ENCODE results near the gene ACSS1.

Gene ACSS1

DNA sequence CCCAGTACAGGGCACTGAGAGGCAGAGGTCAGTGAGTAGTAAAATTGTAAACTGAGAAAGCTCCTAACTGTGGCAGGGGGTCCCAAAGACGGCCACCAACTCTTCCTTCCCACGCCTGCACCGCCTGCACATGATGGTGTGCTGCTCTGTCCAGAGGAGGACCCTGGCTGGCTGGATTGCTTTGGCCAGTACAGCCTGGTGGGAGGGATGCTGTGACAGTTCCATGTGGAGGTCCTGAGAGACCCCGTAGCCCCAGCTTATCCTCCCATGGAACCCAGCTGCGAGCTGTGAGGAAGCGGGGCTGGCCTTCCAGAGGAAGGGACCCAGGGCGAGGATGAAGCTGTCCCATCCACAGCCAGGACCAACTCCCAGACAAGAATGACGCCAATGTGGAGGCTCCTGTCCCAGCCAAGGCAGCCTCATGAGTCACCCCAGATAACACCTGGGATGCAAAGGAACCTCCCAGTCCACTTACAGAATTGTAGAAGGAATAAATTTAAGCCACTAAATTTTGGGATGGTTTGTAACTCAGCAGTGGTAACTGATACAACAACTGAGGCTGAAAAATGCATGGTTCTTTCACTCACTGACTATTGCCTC lies 2.0 kb upstream of the ACSS1 start:
- no peak for DNase-seq (ENCODE audit: low read depth)
- TF ChIP-seq CTCF (IDR thresholded peaks at IDR 0.05; ENCODE audit: low read depth, low read length, missing control alignments) = no peak
- in situ Hi-C loops (cut with HindIII; ENCODE audit: low sequenced_read_pairs) = no loop called here
- no peak overlapping the region for H3K4me3 ChIP-seq (ENCODE audit: low read depth, low read length)

DNA sequence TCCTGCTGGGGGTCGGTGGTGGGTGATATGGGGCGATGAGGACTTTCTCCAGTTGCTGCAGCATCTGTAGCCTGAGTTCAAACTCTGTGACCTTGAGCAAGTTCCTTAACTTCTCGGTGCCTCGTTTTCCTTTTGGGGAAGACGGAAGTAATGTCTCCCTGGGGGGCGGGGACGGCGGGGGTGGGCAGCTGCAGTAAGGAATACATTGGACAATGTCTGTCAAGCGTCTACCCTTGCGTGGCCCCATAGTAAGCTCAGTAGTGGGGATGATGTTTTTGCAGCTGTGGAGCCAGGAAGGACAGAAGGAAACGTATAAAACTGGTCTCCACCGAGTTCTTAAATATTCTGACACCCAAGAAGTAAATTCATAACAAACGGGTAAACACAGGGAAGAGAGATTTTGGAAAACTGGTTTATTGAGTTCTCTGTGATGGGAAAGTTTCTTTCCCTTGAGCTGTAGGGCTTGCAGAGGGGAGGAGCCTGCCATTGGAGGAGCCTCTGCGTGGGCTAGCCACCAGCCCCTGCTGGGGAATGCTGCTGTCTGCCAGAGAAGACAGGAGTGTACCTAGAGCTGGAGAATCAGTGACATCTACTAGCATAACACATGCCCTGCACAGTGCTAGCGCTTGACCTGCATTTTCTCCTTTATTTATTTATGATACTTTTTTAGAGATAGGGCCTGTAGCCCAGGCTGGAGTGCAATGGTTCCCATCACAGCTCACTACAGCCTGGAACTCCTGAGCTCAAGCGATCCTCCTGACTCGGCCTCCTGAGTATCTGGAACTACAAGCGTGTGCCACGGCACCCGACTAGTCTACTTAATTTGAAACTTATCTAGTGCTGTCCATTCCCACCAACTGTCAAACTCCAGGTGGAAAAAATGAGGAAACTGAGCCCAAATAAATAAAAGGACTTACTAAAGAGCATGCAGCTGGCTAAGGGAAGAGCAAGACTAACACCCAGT lies 1.2 kb upstream of the ACSS1 start:
- DNase-seq (ENCODE audit: low read depth) = no peak
- peak overlapping the region; percentile 44 for H3K4me3 ChIP-seq (ENCODE audit: low read depth, low read length)
- no peak for TF ChIP-seq CTCF (IDR thresholded peaks at IDR 0.05; ENCODE audit: low read depth, low read length, missing control alignments)
- in situ Hi-C loops (cut with HindIII; ENCODE audit: low sequenced_read_pairs) = no loop called here

GRCh38 chr20:25057234-25058050 lies 497 bp downstream of the ACSS1 start:
- in situ Hi-C loops (cut with HindIII; ENCODE audit: low sequenced_read_pairs) = no loop called here

DNA sequence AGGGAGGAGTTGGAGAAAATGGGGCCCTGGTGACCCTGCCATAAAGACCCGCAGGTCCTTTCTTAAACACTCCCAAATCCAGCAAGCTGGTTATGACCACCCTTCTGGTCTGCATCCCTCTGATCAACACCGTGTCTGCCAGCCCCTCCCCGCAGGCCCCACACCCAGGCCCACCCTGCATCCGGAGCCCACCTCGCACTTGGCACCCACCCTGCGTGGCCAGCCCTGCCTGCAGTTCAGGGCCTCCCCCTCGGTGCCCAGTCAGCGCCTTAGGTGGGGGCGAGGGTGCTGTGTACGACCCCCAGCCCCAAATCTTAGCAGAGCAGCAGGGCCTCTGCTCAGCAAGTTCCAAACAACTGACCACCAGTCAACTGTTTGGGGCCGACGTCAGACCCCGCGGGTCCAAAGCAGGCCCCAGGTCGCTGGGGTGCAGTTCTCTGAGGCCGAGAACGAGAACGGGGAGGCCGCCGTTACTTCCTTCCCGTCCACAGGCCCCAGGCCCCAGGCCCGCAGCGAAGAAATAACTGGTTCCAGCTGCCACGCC lies 1.2 kb downstream of the ACSS1 start:
- in situ Hi-C loops (cut with HindIII; ENCODE audit: low sequenced_read_pairs) = no loop called here
- no peak for DNase-seq (ENCODE audit: low read depth)

More at GRCh38 chr20:25057234-25058050, 497 bp downstream of the ACSS1 start:
- H3K4me3 ChIP-seq (ENCODE audit: low read depth, low read length) = peak overlapping the region; percentile 44
- no peak for TF ChIP-seq CTCF (IDR thresholded peaks at IDR 0.05; ENCODE audit: low read depth, low read length, missing control alignments)
- no peak for DNase-seq (ENCODE audit: low read depth)

GRCh38 chr20:25055711-25056495 lies 2.0 kb downstream of the ACSS1 start:
- H3K4me3 ChIP-seq (ENCODE audit: low read depth, low read length) = no peak overlapping the region
- DNase-seq (ENCODE audit: low read depth) = no peak
- TF ChIP-seq CTCF (IDR thresholded peaks at IDR 0.05; ENCODE audit: low read depth, low read length, missing control alignments) = no peak
- in situ Hi-C loops (cut with HindIII; ENCODE audit: low sequenced_read_pairs) = no loop called here

More for the DNA sequence above, 1.2 kb downstream of the ACSS1 start:
- TF ChIP-seq CTCF (IDR thresholded peaks at IDR 0.05; ENCODE audit: low read depth, low read length, missing control alignments) = no peak
- peak overlapping the region; percentile 44 for H3K4me3 ChIP-seq (ENCODE audit: low read depth, low read length)
